Caki2 (cell line): Measurements from ENCODE around the gene MTFMT. TPM values are rescaled to one million over a fixed set of nuclear protein-coding genes. Genes with fewer than 3 reads are reported as not detected.
A peak's percentile ranks its signal among the peaks of the same experiment; 100 is the strongest.

ENCODE experiments used
- DNase-seq: peaks from one replicate; pipeline ENCODE4 v3.0.0-alpha.2; 2015; ENCODE audit warnings: low read depth
- in situ Hi-C: cut with HindIII; loops from 2 replicates; pipeline ENCODE4 v1.10.0; 2016; ENCODE audit warnings: low sequenced_read_pairs, low pct_unique_long_range_greater_than_20kb, mixed read lengths
- total RNA-seq: library from RNA; depleted of rRNA; stranded (reverse); fragments of >200 nt; shearing (Covaris generic); gene quantifications from 2 replicates; pipeline ENCODE4 v1.2.3, GENCODE V29; 2014; ENCODE audit warnings: low replicate concordance

Gene MTFMT
- total RNA-seq, 1 experiment from 2014 or later, result 23.6 TPM

DNA sequence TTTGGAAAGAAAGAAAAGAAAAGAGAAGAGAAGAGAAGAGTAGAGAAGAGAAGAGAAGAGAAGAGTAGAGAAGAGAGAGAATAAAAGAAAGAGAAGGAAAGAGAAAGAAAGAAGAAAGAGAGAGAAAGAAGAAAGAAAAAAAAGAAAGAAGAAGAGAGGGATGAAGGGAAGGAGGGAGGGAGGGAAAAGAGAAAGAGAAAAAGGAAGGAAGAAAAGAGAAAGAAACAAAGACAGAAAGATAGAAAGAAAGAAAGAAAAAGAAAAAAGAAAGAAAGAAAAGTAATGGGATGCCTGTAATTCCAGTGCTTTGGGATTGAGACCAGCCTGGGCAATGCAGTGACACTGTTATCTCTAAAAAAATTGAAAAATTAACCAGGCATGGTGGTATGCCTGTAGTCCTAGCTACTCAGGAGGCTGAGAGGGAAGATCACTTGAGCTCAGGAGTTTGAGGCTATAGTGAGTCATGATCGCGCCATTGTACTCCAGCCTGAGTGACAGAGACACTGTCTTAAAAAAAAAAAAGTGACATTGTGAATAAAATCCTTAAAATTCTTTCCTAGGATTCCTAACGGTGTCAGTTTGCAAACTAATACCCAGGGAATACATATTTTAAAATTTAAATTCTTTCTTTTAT is 36.7 kb upstream of the MTFMT start:
- in situ Hi-C loops, result no loop called here
- peak; percentile 27 for DNase-seq

DNA sequence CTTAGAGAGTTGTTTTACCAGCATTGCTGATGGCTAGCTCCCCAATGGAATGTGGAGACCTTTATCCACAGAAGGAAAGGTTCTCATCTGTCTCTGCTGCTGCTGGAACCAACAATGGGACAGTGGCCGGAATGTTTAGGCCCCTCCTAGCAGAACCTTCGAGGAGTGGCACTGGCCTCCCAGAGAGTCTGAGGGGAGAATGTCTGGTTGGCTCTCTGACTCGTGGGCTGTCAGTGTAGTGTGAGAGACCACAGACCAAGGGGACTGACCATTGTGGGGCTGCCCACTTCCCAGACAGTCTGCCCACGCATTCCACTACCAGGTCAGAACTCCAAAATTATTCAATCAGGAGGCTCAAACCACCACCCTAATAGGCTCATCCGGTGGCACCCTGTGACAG is 33.3 kb upstream of the MTFMT start:
- in situ Hi-C loops, result no loop called here
- DNase-seq, result no peak

DNA sequence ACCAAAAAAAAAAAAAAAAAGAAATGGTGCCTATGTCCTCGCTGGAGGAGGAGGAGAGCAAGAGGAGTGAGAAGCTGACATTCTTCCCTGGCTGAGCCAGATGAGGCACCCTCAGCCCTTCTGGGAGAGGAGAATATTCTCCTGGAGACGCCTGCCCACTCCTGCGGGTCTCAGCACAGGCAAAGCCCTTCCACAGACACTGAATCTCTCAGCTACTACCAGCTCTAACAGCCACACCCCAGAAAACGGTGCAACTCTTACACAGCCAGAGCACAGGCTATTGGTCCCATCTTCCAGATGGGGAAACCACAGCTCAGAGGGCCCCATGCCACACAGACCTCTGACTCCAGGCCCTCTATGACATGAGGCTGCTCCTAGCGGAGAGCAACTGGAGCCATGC is 32.6 kb upstream of the MTFMT start:
- in situ Hi-C loops, result no loop called here
- no peak for DNase-seq

DNA sequence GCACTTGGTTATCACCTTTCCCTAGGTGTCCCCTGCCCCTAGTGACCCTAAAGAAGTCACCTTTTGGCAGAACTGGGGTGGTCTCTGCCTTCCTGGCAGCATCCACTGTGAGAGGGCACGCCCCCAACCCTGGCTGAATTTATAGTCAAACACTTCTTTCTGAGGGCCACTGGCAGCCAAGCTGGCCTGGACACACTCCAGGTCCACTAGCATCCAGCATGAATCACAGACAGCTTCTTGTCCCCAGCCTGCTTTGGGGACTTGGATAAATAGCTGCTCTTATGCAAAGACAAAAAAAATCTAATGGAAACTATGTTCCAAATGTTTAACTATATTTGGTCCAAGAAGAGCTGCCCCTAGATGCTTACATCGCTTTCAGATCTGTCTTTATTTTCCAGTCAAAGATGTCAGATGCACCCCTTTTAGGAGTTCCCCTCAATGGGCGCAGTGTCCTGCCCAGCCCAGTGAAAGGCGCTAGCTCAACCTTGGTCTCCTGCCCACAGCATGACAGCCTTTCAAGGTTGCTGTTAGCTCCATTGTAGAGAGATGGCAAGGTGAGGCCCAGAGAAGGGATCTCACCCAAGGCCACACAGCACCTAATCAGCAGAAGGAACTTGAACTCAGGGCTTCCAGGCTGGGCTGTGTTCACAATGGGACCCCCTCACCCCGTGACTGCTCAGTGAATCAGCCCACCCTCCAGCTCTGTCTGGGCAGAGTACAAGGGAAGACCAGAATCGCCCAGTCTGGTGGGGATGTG is 31.4 kb upstream of the MTFMT start:
- in situ Hi-C loops, result no loop called here
- DNase-seq, result no peak

DNA sequence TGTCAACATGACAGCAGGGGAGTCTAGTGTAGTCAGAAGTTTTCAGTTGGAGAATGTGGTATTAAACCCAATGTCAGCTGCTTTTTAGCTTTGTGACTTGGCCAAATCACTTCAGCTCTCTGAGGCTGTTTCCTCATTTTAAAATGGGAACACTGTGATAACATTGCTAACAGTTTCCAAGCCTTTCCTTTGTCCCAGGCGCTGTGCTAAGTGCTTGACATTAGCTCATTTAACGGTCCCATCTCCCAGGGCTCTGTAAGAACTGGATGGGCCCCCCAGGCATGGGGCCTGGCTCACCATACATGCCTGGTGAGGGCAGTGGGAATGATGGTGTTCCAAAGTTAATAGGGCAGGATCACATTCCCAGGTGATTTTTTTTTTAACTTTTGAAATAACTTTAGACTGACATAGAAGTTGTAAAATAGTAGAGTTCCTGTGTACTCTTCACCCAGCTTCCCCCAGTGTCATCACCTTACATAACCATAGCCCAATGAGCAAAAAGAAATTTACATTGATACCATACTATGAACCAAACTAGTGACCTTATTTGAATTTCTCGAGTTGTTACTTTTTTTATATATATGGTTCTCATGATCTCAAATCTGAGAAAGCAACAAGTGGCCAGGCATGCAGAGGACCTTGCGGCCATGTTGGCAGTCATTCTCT is 30.6 kb upstream of the MTFMT start:
- in situ Hi-C loops, result no loop called here
- DNase-seq, result no peak

DNA sequence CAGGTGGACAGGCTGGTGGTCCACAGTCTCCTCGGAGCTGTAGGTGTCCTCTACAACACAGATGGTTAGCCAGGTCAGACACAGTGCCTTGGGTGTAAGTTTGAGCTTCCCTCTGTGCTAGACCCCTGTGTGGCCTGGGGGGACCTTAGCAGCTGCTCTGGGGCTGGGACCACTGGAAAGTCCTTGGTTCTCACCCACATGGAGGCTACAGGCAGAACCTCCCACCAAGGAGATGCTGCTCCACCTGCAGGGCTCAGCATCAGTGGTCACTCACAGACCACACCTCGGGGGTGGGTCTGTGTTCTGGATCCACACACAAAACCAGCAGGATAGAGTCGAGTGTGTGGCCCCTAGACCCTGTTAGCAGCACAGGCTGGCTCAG is 29.9 kb upstream of the MTFMT start:
- no peak for DNase-seq
- in situ Hi-C loops, result no loop called here

DNA sequence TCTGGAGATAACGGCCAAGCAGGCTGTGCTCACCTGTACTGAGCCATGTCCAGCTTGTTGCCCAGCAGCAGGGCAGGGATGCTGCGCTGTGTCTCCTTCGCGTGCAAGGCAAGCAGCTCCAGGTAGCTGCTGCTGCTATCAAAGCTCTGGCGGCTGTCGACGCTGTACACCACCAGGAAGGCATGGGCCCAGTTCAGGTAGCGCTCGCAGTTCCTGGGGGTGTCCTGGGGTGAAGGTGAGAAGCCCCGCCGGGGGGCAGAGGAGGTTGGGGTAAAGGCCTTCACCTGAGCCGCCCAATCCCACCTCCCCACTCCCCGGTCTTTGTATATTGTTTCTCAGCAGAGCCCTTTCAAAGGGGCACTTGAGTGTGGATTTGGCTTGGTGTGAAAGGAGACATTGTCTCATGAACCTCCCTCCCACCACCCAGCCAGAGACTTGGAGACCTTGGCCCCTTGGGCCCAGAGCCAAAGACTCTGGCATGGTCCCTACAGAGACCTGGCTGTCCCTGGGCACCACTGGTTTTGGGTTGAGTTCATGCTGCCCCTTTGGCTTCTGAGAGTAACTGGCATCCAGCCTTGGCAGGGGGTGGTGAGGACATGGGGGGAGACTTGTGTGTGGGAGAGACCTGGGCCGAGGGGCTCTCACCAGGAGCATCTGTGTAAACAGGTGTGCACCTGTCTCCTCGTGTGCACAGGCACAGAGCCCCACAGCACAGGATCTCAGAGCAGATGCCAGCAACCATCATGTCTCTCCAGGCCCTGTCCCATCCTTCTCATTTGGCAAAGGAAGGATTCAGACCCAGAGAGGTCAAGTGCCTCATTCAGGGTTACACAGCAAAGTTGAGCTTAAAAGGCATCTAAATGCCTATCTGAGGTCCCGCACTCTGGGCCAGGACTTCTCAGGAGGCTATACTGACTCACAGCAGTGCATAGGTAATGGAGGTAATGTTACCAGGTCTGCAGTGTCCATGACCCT is 29.2 kb upstream of the MTFMT start:
- DNase-seq, result no peak
- in situ Hi-C loops, result no loop called here

DNA sequence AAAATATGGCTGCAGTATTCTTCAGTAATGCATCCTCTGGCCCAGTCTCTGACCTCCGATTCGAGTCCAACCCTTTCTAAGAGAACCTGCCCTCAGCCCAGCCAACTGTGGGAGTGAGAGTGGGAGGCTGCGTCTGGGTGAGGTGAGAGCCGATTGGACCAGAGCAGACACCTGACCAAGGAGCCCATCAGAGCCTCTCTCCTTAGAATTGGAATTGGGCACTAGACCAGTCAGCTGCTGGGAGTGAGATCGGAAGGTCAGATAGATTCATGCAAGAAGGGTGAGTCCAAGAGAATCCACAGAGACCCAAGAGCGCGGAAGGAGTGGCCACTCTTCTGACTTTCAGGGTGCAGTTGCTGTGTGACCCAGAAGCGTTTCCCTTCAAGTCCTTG is 28.1 kb upstream of the MTFMT start:
- in situ Hi-C loops, result no loop called here
- no peak for DNase-seq

DNA sequence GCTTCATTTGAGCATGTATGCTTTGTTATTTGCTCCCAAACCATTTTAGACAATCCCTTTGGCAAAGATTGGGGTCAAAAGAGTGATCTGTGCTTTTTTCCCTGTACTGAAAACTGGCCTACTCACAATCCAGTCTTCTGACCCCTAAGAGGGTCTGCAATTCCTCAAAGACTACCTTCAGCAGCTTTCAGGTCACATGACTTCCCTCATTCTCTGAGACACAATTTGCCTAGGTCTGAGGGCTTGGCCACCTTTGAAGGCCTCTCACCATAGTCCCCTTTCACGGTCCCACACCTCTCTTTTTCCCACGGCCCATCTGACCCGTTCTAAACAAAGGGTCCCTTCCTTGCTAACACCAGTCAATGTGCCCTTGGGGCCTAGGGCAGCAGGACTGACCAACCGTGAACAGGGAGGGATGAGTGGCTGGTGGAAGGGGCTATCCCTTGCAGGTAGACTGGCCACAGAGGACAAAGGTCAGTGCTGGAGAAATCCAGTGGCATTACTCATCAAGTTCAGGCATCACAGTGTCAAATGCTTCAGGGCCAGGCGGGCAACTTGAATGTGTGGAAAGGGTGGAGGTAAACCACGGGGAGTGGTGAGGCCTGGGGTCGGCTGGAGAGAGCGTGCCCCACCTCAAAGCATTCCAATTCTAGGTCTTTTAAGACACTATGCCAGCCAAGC is 27.6 kb upstream of the MTFMT start:
- in situ Hi-C loops, result no loop called here
- peak; percentile 97 for DNase-seq

DNA sequence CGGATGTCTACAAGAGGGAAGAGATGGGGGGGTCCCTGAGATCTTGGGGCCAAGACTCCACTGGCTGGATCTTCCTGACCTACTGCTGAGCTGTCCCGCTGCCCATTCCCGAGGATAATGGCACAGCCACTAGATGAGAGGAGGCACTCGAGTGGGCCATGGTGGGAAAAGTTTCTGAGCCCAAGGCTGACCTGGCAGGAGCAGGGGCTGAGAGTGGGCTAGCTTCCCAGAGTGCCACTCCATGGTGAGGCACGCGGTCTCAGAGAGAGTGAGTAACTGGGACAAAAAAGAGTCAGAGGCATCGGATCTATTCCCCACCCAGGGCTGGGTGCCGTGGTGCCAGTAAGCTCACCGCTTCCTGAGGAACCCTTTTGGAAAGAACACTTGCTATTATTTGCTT is 26.7 kb upstream of the MTFMT start:
- DNase-seq, result no peak
- in situ Hi-C loops, result no loop called here

DNA sequence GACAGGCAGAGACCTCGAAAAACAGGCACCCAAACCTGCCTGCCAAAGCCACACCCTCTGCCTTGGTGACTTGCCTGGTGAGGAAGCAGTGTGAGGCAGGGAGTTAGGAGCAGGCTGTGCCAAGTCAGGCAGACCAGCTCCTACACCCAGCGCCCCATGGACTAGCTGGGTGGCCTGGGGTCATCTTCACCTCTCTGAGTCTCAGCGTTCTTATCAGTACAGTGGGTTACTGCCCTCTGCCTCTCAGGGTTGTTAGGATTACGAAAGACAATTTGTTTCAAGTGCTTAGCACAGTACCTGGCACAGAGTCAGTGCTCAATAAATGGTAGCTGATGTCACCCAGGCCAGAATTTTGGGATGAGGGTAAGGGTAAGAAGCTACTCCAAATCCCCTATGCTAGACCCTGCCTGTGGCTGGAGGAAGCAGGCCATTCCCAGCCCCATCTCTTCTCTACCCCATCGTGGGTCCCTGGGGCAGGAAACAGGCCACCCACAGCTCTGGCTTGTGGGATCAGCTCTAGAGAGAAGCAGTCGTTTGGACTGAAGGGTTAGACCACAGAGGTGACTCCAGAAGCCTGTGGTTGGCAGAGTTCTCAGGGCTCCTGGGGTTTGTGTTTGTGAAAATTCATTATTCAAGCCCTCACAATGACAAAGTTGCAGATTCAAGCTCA is 25.9 kb upstream of the MTFMT start:
- DNase-seq, result peak; percentile 16
- in situ Hi-C loops, result no loop called here

DNA sequence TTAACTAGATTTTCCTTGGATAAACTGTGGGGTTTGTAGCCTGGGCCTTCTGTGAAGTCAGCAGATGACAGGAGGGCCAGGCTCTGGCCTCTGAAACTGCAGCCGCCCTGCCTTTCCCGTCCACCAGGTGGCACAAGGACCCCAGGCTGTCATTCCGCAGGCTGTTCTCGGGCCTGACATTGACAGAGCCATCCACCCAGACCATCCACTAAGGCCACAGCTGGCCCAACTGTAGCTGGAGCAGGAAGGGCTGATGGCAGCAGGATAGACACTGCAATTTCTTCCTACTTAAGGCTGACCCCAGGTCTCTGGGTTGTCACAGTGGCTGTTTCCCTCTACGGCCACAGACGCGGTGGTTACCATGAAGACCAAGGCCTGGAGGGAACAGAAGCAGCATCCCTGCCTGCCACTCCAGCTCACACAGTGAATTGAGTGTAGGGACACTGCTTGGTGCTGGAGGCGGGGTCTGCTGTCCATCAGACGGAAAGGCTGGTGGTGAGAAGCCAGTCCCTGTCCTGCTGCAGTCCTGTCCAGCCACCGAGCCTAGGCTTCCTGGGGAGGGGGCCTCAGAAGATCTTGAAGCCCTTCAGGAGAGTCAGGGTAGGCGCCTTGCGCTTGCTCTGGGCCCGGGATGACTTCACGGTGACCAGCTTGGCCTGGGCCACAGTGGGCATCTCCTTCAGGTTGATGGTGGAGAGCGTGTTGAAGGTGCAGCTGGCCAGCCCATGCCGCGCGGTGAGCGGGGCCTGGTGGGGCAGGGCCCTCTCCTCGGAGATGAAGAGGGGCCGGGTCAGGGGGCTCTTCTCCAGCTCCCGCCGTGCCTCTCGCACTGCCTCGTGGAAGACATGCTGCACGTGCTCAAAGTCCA is 25.1 kb upstream of the MTFMT start:
- peak; percentile 69 for DNase-seq
- in situ Hi-C loops, result no loop called here

DNA sequence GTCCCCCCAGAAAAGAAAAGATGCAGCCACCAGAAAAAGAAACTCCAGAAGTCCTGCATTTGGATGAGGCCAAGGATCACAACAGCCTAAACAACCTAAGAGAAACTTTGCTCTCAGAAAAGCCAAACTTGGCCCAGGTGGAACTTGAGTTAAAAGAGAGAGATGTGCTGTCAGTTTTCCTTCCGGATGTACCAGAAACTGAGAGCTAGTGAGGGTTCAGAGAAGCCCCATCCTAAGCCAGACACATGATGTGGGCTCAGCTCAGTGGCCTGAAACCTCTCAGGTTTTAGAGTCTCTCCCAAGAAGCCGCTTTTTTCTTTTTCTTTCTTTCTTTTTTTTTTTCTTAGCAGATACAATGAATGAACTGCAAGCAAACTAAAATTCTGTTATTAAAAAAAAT is 23.5 kb upstream of the MTFMT start:
- DNase-seq, result no peak
- in situ Hi-C loops, result no loop called here

DNA sequence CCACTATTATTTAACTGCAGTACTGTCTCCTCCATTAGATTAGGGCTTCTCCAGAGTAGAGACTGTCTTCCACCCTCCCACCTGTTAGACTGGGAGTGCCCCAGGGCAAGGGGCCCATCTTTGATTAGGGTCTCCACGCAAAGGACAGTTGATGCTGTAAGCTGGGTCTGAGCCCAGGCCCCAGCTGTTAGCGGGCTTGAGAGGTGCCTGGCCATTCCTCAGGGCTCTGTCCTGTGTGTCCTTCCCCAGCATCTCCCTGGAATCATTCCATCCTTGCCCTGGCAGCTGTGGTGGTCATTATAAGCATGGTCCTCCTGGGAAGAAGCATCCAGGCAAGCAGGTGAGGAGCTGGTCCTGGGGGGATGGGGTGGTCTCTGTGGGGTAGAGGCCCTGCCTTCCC is 21.8 kb upstream of the MTFMT start:
- no peak for DNase-seq
- in situ Hi-C loops, result no loop called here

DNA sequence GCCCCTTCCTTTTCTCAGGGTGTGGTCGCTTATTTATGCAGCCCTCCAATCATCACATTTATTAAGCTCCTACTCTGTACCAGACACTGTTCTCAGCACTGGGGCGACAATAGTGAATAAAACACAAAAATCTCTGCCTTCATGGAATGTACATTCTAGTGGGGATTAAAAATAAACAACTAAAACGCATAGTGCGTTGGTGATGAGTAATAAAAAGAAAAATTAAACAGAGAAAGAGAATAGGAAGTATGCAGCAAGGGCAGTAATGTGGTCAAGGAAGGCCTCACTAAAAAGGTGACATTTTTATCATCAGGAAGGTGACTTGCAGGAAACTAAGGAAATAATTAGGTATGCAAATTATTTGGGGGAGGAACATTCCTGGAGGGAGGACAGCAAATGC is 20.8 kb upstream of the MTFMT start:
- in situ Hi-C loops, result no loop called here
- no peak for DNase-seq

DNA sequence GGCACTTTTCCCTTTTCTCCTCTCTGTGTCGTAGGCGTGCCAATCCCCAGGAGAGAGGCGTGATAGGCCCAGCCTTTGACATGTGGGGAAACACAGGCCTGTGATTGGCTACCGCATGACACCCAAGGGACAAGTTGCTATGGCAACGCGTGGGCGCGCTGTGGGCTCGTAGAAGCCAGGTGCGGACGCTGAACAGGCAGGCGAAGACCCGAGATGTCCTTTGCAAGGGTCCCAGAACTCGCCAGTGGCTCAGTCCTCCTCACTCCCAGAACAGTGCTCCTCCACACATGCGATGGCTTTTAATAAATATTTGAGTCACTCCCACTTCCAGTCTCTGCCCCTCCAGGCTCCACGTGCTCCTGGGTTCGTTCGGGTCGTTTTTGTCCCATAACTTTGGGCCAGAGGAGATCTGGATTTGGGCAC is 20.0 kb upstream of the MTFMT start:
- no peak for DNase-seq
- in situ Hi-C loops, result no loop called here

DNA sequence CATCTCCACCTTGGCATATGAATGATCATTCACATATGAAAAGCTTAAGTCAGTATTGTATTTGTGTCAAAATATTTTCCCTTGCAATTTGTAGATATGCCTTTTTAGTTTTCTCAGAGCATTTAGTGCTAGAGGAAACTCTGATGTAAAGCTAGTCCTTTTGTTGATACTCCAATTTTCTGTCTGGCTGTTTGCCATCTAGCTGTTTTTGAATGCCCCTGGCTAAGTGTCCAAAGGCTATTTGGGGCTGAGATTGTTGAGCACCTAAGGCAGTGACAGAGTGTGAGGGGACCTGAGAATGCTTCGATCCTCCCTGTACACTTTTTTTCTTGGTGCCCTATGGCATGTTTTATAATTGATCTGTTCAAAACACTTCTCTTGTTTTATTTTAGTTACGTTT is 18.8 kb upstream of the MTFMT start:
- DNase-seq, result no peak
- in situ Hi-C loops, result no loop called here
